ENCODE data around the gene BOD1.

Gene BOD1

GRCh38 chr5:173568703-173569102 lies 47.7 kb downstream of the BOD1 start:
- H3K36me3 ChIP-seq (ENCODE audit: insufficient read depth, low read length): no peaks in the 10 kb centered on the region
- H3K9ac ChIP-seq (ENCODE audit: low read length): no peak overlapping the region
- peaks cover 7% of the 10 kb centered on the region for H3K4me1 ChIP-seq (ENCODE audit: insufficient read depth, low read length)
- H3K4me3 ChIP-seq (ENCODE audit: low read depth in 1 of 2, low read length in 2 of 2): no peak overlapping the region
- no peak overlapping the region for H3K27ac ChIP-seq (ENCODE audit: low read depth, low read length)
- H3K9me3 ChIP-seq (ENCODE audit: low read length): peaks cover 4% of the 10 kb centered on the region
- no peaks in the 10 kb centered on the region for H3K27me3 ChIP-seq (ENCODE audit: control insufficient read depth in 1 of 2, insufficient read depth in 2 of 2, low read length in 2 of 2)

GRCh38 chr5:173568128-173568527 lies 48.3 kb downstream of the BOD1 start:
- no peaks in the 10 kb centered on the region for H3K27me3 ChIP-seq (ENCODE audit: control insufficient read depth in 1 of 2, insufficient read depth in 2 of 2, low read length in 2 of 2)
- no peak overlapping the region for H3K27ac ChIP-seq (ENCODE audit: low read depth, low read length)
- no peaks in the 10 kb centered on the region for H3K36me3 ChIP-seq (ENCODE audit: insufficient read depth, low read length)
- H3K4me3 ChIP-seq (ENCODE audit: low read depth in 1 of 2, low read length in 2 of 2): no peak overlapping the region
- H3K9ac ChIP-seq (ENCODE audit: low read length): no peak overlapping the region
- peaks cover 7% of the 10 kb centered on the region for H3K4me1 ChIP-seq (ENCODE audit: insufficient read depth, low read length)
- H3K9me3 ChIP-seq (ENCODE audit: low read length): peaks cover 4% of the 10 kb centered on the region

- H3K27me3 ChIP-seq (ENCODE audit: control insufficient read depth in 1 of 2, insufficient read depth in 2 of 2, low read length in 2 of 2): no peaks in the 10 kb centered on the region
- peaks cover 4% of the 10 kb centered on the region for H3K9me3 ChIP-seq (ENCODE audit: low read length)
- H3K27ac ChIP-seq (ENCODE audit: low read depth, low read length): no peak overlapping the region
- H3K9ac ChIP-seq (ENCODE audit: low read length): no peak overlapping the region
- H3K36me3 ChIP-seq (ENCODE audit: insufficient read depth, low read length): no peaks in the 10 kb centered on the region
- no peak overlapping the region for H3K4me3 ChIP-seq (ENCODE audit: low read depth in 1 of 2, low read length in 2 of 2)
- H3K4me1 ChIP-seq (ENCODE audit: insufficient read depth, low read length): peaks cover 2% of the 10 kb centered on the region
These were observed 48.9 kb downstream of the BOD1 start for GRCh38 chr5:173567548-173567947.

- Histone ChIP-seq H3K27me3 (ENCODE audit: control insufficient read depth in 1 of 2, insufficient read depth in 2 of 2, low read length in 2 of 2) (no peaks in the 10 kb centered on the region), H3K4me1 (ENCODE audit: insufficient read depth, low read length) (no peaks in the 10 kb centered on the region), H3K36me3 (ENCODE audit: insufficient read depth, low read length) (no peaks in the 10 kb centered on the region), H3K4me3 (ENCODE audit: low read depth in 1 of 2, low read length in 2 of 2) (no peak overlapping the region), H3K27ac (ENCODE audit: low read depth, low read length) (no peak overlapping the region), H3K9ac (ENCODE audit: low read length) (no peak overlapping the region), H3K9me3 (ENCODE audit: low read length) (peaks cover 4% of the 10 kb centered on the region)
These were observed 50.9 kb downstream of the BOD1 start for GRCh38 chr5:173565491-173566072.

GRCh38 chr5:173564106-173564505 lies 52.3 kb downstream of the BOD1 start:
- H3K9me3 ChIP-seq (ENCODE audit: low read length): peaks cover 4% of the 10 kb centered on the region
- H3K4me3 ChIP-seq (ENCODE audit: low read depth in 1 of 2, low read length in 2 of 2): no peak overlapping the region
- H3K27me3 ChIP-seq (ENCODE audit: control insufficient read depth in 1 of 2, insufficient read depth in 2 of 2, low read length in 2 of 2): no peaks in the 10 kb centered on the region
- no peaks in the 10 kb centered on the region for H3K4me1 ChIP-seq (ENCODE audit: insufficient read depth, low read length)
- H3K27ac ChIP-seq (ENCODE audit: low read depth, low read length): no peak overlapping the region
- H3K9ac ChIP-seq (ENCODE audit: low read length): no peak overlapping the region
- no peaks in the 10 kb centered on the region for H3K36me3 ChIP-seq (ENCODE audit: insufficient read depth, low read length)

GRCh38 chr5:173563246-173563645 lies 53.2 kb downstream of the BOD1 start:
- Histone ChIP-seq H3K36me3 (ENCODE audit: insufficient read depth, low read length) (no peaks in the 10 kb centered on the region), H3K27ac (ENCODE audit: low read depth, low read length) (no peak overlapping the region), H3K9me3 (ENCODE audit: low read length) (no peaks in the 10 kb centered on the region), H3K4me3 (ENCODE audit: low read depth in 1 of 2, low read length in 2 of 2) (no peak overlapping the region), H3K4me1 (ENCODE audit: insufficient read depth, low read length) (no peaks in the 10 kb centered on the region), H3K27me3 (ENCODE audit: control insufficient read depth in 1 of 2, insufficient read depth in 2 of 2, low read length in 2 of 2) (no peaks in the 10 kb centered on the region), H3K9ac (ENCODE audit: low read length) (no peak overlapping the region)

- Histone ChIP-seq H3K9me3 (ENCODE audit: low read length) (no peaks in the 10 kb centered on the region), H3K9ac (ENCODE audit: low read length) (no peak overlapping the region), H3K4me3 (ENCODE audit: low read depth in 1 of 2, low read length in 2 of 2) (no peak overlapping the region), H3K27me3 (ENCODE audit: control insufficient read depth in 1 of 2, insufficient read depth in 2 of 2, low read length in 2 of 2) (no peaks in the 10 kb centered on the region), H3K36me3 (ENCODE audit: insufficient read depth, low read length) (no peaks in the 10 kb centered on the region), H3K4me1 (ENCODE audit: insufficient read depth, low read length) (no peaks in the 10 kb centered on the region), H3K27ac (ENCODE audit: low read depth, low read length) (no peak overlapping the region)
These were observed 54.0 kb downstream of the BOD1 start for GRCh38 chr5:173562451-173562850.
